Measurements from ENCODE around the gene FCAR.

- no peak for TF ChIP-seq TCF12 (IDR thresholded peaks at IDR 0.05)
- no peak for TF ChIP-seq CTCF (IDR thresholded peaks at IDR 0.05)
- no peak for TF ChIP-seq REST (IDR thresholded peaks at IDR 0.05; ENCODE audit: low read depth, low read length)
- TF ChIP-seq POLR2AphosphoS5 (IDR thresholded peaks at IDR 0.05; ENCODE audit: low read depth, low read length): no peak
- TF ChIP-seq EP300 (IDR thresholded peaks at IDR 0.05; ENCODE audit: borderline replicate concordance in 1 of 2, low read depth in 1 of 2, low read length in 1 of 2): no peak
- no peak for TF ChIP-seq SIN3A (IDR thresholded peaks at IDR 0.05; ENCODE audit: borderline replicate concordance, low read depth, low read length)
- no peak for TF ChIP-seq SMC3 (IDR thresholded peaks at IDR 0.05; ENCODE audit: low read depth, low read length)
Measured at GRCh38 chr19:54923276-54923675, 49.2 kb downstream of the FCAR start.
